GM18505 (cell line): ENCODE data around the gene RSF1.

ENCODE experiments used
- ATAC-seq: cut with Tn5 transposase; IDR thresholded peaks from one replicate; pipeline ENCODE4 v1.9.1; 2021; ENCODE audit not compliant: unreplicated experiment
- POLR2A ChIP-seq: IDR thresholded peaks from 4 replicates; pipeline ENCODE4 v1.6.1; 2011; ENCODE audit warnings: borderline replicate concordance; ENCODE audit not compliant: insufficient read depth, insufficient read length; ENCODE audit errors: extremely low read depth

The RSF1 gene

DNA sequence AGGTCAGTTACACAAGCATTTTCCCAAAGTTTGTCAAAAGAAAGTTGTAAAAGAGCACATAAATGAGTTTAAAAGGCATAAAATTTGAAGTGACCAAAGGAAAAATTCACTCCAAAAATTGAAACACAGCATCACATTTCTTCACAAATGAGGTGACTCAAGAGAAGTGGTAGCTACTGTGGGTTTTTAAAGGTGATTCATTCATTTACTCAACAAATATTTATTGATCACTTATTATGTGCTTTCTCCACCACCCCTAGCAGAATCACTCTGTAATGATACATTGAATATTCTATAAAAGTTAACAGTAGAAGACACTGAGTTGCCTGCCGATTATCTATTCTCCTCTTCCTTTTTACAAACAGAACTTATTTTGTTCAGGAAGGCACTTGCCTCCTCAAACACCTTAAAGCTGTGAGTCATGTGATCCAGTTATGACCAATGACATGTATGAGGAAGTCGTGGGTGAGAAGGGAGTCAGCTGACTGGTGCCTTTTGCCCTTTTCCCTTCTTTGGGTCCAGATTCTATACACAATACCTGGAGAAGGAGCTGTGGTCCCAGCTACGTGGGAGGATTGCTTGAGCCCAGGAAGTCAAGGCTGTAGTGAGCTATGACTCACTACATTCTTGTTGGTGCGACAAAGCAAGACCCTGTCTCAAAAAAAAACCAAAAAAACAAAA lies 115.2 kb downstream of the RSF1 start:
- no peak for ATAC-seq

DNA sequence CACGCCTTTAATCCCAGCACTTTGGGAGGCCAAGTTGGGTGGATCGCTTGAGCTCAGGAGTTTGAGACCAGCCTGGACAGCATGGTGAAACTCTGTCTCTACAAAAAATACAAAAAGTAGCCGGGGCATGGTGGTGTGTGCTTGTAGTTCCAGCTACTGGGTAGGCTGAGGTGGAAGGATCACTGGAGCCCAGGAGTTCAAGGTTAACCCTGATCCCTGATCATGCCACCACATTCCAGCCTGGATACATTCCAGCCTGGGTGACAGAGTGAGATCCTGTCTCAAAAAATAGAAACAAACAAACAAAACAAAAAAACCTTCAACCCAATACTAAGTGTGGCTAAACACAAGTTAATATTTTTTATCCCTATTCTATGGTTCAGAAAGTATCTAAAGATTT lies 116.5 kb downstream of the RSF1 start:
- no peak for TF ChIP-seq POLR2A
- ATAC-seq, result no peak

More for the DNA sequence above, 115.2 kb downstream of the RSF1 start:
- TF ChIP-seq POLR2A, result no peak

DNA sequence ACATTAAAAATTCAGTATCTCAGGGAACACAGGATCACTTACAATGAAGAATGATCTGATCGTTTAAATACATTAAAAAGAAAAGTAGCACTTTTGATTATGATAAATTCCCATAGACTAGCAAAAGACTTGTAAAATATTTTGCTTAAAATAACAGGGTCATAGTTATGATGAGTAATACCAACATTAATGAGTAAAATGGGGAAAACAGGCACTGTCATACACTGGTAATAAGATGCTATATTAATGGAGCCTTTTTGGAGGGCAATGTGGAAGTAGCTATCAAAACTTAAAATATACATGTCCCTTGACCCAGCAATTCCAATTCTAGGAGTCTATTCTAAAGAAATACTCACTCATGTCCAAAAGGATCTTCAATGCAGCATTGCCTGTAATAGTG lies 121.1 kb downstream of the RSF1 start:
- no peak for ATAC-seq
- no peak for TF ChIP-seq POLR2A

DNA sequence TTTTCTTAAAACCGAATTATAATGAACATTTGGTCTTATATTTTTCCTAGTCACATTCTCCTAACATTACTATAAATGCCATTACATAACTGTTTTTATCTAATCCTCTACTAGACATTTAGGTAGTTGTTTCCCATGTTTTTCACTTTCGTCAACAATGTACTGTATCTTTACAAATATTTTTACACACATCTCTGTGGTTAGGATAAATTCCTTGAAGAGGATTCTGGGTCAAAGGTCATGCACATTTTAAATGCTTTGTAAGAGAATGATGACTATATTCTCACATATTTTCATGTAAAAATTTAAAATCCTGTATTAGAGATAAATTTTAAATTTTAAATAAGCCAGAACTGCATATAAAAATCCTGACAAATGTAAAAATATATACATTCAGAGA lies 121.6 kb downstream of the RSF1 start:
- no peak for TF ChIP-seq POLR2A
- no peak for ATAC-seq

DNA sequence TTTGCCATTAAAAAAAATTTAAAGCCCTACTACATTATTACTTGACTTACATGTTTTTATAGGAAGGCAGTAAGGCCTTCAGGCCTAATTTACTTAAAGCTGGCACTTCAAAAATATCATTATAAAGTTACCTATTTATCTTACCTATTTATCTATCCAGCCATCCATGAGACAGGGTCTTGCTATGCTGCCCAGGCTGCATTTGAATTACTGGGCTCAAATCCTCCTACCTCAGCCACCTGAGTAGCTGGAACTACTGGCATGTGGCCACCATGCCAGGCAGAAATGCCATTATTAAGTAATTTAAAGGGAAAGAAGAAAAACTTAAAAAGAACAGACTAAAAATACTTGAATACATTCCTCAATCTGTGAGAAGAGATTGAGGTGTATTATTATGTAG lies 122.7 kb downstream of the RSF1 start:
- ATAC-seq, result no peak
- TF ChIP-seq POLR2A, result no peak

DNA sequence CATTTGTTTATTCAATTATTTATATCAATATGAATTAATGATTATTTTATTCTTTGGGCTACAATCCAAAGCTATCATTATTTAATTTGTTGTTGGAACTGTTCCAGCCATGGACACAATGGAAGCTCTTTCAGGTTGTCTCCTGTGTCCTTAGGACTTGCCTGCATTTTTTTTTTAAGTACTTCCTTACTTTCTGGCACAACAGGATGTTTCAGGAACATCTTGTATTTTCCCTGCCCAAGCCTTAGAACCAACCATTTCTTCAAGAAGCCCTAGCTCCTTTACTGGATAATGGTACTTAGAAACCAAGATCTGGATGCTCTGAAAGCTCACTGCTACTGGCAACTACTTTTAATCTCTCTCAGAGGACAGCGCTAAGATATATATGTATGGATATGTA lies 125.1 kb downstream of the RSF1 start:
- TF ChIP-seq POLR2A, result no peak
- ATAC-seq, result no peak

DNA sequence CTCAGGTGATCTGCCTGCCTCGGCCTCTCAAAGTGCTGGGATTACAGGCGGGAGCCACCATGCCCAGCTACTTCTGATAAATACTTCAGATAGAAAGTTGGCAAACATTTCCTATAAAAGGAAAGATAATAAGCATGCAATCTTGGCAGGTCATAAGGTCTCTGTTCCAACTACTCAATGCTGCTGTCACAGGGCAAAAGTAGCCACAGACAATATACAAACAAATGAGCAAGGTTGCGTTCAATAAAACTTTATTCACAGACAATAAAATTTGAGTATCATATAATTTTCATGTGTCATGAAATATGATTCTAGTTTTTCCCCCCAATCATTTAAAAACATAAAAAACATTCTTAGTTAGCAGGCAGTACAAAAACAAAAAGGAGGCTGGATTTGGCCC lies 129.9 kb downstream of the RSF1 start:
- no peak for ATAC-seq
- no peak for TF ChIP-seq POLR2A

DNA sequence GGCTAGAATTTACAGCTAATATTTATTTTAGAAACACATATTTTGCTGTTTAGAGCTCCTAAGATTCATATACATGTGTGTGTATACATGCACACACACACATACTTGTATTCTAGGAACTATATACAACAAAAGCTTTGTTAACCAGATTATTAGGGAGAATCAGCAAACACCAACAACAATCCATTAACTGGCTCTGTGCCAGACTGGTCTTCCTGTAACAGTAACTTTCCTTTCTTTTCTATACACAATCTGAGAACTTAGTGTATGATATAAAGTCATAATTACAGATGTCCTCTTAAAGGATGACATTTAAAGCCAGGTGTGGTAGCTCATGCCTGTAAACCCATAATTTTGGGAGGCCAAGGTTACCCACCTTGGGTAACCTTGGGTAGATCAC lies 133.4 kb downstream of the RSF1 start:
- no peak for TF ChIP-seq POLR2A
- no peak for ATAC-seq

DNA sequence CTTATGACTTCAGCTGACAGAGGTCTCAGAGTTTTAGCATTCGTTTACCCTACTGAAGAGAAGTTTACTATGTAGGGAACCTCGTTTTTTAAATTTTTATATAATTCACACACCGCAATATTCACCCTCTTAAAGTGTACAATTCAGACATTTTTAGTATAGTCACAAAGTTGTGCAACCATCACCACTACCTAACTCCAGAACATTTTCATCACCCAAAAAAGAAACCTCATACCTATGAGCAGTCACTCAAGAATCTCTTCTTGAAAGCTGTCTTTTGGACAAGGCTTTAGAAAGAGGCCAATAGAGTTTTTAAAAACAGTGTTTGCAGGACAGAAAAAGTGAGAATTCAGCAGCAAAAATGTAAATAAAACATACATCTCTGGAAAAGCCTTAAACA lies 143.4 kb downstream of the RSF1 start:
- no peak for ATAC-seq
- no peak for TF ChIP-seq POLR2A

DNA sequence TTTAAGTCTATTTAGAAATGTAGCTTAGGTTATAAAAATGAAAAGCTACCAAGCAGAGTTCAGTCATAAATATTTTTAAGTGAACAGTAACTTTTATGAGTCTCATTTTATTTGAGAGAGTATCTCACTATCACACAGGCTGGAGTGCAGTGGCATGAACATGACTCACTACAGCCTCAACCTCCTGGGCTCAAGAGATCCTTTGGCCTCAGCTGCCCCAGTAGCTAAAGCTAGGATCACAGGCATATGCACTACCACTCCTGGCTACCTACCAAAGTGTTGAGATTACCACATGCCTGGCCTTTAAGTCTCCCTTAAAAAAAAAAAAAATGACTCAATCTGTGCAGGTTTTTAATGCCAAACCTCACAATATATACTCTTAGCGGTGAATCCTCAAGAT lies 148.3 kb downstream of the RSF1 start:
- no peak for ATAC-seq
- TF ChIP-seq POLR2A, result no peak

DNA sequence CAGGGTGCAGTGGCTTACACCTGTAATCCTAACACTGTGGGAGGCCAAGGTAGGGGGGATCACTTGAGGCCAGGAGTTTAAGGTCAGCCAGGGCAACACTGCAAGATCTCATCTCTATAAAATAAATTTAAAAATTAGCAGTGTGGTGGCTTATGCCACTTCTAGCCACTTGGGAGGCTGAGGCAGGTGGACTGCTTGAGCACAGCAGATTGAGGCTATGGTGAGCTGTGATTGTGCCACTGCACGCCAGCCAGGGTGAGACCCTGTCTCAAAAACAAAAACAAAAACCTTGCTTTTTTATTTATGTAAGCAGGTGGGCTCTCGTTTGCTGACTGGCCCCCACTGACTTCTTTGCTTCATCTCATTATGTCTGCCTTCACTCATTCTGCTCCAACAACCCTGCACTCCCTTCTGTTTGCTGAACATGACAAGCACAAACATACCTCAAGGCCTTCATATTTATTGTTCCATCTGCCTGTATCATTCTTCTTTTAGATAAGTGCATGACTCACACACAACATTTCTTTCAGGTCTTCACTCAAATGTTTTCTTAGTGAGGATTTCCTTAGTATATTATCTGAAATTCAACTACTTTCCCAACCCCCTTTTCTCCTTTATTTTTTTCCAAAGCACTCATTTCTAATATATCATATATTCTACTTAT lies 150.5 kb downstream of the RSF1 start:
- no peak for ATAC-seq
- TF ChIP-seq POLR2A, result no peak

DNA sequence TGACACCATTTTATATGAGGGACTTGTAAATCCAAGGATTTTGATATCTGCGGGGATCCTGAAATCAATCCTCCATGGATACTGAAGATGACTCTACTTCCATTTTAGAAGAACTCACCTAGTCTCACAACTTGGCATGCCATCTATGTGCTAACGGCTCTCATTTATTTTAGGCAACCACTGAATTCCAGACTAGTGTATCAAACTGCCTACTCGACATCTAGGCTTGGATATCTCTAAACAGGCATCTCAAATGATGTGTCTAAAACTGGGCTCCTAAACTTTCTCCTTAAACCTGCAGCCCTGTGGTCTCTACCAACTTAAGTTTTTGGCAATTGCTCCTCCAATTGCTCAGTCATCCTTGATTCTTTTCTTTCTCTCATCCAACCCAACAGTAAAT lies 151.8 kb downstream of the RSF1 start:
- TF ChIP-seq POLR2A, result no peak
- no peak for ATAC-seq

DNA sequence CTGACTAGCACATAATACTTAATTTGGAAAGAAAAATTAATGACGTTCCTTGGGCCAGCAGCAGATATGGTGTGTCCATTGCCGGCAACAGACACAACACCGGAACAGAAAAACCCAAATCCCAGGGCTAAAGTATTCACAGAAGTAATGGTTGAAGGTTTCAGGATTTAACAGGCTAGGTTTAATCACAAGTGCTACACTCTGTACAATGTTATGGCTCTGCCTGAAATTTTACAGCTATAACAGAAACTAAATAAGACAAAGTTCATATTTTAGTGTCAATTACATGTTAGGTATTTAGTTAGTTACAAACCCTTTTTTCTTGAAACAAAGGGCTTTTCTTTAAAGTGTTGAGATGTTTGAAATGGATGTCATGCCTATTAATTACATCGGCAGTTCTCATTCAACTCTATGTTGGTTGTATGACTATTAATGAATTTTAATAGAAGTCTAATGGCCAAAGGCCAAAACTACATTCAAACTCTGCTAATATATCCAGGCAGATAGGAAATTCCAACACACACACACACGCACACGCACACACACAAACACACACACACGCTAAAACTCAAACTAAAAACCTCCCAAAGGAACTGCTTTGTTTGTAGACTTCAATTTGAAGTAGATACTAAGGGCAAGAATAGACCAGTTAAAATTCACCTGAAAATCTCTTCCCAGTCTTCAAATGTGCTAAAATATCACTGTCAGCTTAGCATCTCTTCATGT lies 155.1 kb downstream of the RSF1 start:
- ATAC-seq, result no peak
- no peak for TF ChIP-seq POLR2A

DNA sequence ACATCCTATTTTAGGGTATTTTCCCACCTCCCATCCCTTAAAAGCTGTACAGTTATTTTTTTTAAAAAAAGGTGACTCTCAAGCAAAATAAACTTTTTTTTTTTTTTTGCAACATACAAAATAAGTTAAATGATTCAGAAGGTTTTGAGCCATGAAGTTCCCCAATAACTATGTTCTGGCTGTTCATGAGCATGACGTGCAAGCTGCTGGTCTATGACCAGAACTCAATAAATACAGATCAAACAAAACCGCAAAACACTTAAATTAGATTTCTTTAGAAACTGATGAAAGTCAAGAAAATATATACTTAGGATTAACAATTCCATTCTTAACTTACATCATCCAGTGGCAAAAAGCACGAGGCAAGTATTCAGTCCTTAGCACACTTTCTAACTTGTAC lies 158.9 kb downstream of the RSF1 start:
- ATAC-seq, result no peak
- no peak for TF ChIP-seq POLR2A

DNA sequence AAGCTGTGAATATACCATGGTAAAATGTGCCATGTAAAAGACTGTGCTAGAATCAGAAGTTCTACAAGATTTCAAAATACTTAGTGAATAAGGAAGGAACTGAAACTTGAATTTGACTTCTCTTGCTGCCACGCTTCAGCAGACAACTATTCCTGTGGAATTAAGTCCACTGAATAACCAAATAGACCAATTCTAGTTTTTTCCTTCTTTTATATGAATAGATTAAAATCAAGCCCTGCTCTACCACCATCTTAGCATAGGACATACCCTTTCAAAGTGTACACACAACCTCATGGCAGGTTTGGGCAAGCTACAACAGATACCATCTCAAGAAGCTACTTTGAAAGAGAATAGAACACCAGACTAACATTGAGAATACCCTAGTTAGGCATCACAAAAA lies 159.6 kb downstream of the RSF1 start:
- no peak for TF ChIP-seq POLR2A

More for the DNA sequence above, 159.6 kb downstream of the RSF1 start:
- no peak for ATAC-seq
